Activated effector memory CD4-positive, alpha-beta T cell treated with anti-CD3 and anti-CD28 coated beads, Interleukin-2, amount 50 U/mL, for 16 hours (primary cell): ENCODE data around the gene BCAS1.

Experiments used
- DNase-seq: peaks from one replicate; pipeline ENCODE4 v3.0.0-alpha.2; 2020

The BCAS1 gene

GRCh38 chr20:53920647-53921245 is 149.6 kb downstream of the BCAS1 start:
- no peak for DNase-seq

- no peak for DNase-seq
Measured at GRCh38 chr20:53919886-53920285, 150.5 kb downstream of the BCAS1 start.

DNA sequence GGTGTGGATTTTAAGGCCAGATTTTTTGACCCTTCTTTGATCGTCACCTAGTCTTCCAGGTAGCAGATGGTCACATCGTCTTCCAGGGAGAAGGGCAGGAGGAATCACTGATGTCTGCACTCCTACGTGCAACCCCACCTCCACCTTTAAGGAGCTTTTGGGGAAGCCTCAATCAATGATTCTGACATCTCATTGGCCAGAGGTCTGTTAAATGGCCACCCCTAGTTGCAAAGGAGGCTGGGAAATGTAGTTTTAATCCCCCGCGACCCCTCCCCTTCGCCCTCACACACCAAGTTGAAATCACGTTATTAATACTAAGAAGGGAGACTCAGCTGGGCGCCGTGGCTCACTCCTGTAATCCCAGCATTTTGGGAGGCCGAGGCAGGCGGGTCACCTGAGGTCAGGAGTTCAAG is 151.4 kb downstream of the BCAS1 start:
- no peak for DNase-seq

DNA sequence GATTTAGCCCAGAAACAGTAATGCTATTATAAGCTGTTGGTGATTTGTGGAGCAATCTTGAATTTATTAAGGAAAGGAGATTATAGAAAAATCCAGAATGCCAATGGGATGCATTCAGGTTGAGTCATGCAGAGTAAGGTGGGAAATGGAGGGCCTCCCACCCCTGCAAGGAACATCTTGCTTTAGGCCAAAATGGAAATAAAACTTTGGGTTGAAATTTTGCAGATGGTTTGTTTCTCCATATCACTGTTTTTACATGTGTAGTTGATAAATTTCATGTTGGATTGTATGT is 152.4 kb downstream of the BCAS1 start:
- DNase-seq: no peak

- DNase-seq: no peak
Measured at GRCh38 chr20:53917145-53918019, 153.0 kb downstream of the BCAS1 start.

- no peak for DNase-seq
Measured at GRCh38 chr20:53916173-53916512, 154.3 kb downstream of the BCAS1 start.

DNA sequence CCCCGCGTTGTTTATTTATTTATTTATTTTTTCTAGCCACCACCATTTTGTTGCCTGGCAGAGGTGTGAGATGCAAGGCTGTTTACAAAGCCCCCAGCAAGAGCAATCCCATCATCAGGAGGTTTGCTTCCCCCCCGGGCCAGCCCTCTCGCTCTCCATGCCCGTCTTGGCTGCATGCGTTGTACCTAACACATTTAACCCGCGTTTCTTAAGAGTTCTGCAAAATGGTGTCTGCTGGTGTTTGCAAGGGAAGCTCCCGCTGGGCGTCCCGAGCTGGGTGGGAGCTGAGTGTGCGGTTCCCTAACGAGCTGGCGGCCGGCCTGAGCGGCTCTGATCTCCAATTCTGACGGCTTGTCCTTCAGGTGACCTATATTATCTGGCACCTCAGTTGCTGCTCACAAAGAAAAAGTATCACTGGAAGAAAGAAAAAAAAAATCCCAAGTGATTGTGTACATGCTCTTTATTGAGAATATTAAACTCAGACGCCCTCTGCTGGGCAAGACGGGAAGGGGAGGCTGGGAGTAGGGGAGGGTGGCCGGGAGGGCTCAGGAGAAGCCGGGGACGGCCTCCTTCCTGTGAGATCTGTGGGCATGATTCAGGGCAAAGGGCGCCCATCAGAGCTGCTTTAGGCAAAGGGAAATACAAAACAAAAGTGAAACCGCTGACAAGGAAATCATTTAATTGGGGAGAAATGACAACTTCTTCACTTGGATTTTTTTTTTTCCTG is 154.8 kb downstream of the BCAS1 start:
- peak; percentile 97 for DNase-seq

DNA sequence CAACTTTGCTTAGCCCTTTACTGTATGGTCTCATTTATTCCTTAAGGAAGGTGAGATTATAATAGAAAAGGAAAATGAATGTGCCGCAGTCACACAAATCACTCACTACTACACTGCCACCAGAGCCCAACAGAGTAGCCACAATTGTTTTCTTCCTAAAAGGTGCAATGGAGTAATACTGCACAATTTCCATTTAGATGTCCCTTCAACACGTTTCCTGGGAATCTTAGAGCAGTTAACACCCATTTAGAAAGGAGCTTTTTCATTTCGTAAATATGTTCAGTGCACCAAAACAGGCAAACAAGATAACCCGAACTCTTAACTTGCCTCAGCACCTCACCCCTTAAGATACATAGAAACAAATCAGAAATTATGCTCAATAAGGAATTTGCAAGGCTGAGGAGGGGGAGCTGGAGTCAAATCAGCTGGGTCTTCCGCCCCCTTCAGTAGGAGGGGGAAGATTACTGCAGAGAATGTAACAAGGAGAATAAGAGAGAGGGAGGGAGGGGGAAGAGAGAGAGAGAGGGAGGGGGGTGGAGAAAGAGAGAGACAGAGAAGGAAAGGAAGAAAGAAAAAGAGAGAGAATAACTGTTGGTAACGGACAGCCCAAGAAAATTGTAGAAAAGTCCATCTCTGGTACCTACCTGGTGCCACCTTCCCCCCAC is 155.5 kb downstream of the BCAS1 start:
- DNase-seq: no peak

DNA sequence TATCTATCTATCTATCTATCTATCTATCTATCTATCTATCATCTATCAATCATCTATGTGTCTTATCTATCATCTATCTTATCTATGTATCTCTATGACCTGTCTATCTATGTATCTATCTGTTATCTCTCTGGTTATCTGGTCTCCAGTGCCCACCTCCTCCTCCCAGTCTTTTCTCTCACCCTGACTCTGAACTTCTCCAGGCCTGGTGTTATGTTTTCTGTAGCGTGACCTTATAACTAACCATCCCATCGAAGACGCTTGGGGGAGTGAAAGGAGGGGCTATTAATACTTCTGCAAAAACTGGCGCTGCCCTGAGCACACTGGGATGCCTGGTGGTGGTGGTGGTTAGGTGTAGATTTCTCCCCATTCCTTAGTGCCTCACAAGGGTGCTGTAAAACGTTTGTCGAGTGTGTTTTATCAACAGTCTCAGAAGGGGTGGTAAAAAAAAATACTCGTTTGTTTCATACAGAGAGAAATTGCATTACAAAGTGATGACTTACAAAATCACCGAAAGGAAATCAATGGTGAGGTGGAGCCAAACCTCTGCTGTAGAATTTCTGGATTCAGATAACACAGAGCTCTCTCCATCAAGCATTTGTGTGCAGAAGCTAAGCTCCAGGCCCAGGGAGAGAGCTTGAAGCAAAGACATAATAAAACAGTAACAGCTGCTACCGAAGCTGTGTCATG is 156.2 kb downstream of the BCAS1 start:
- no peak for DNase-seq

DNA sequence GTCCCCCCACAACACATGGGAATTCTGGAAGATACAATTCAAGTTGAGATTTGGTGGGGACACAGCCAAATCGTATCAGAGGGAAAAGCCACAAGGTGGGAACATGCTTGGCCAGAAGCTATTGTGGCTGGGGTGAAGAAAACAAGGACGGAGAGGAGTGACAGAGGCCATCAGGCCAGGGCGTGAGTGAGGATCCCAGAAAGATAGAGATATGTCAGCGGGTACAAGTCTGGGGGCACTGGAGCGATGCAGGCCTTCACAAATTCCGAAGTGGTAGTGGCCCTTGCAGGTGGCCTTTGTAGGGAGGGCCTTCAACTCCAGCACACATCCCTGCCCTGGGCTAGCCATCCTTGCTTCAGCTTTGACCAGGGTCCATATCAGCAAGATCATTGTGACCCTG is 159.1 kb downstream of the BCAS1 start:
- no peak for DNase-seq

DNA sequence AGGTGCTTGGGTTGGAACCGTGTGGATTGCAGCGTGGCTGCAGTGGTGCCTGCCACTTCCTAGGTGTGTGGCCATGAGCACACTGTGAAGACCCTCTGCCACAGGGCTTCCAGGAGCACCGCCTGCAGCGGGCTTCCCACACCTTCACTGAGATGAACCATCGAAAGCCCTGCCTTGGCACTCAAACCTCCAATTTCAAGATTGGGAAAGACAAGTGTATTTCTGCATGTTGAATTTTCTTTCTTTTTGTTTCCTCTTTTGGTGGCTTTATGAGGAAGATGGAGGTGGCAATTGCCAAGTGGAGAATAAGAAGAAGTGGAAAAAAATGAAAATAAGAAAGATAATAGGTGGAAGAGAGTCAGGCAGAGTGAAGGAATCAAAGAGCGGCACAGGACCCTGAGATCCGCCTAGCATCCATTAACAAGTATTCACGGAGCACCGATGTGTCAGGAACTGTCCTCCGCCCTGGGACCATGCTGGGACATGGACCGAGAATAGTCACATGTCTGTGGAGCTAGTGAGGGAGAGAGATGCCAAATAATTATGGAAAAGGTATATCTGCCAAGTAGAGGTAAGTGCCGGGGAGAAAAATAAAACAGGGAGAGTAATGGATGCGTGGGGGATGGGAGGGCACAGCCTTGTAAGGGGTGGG is 159.9 kb downstream of the BCAS1 start:
- DNase-seq: no peak

- DNase-seq: no peak
Measured at GRCh38 chr20:53907968-53908751, 162.2 kb downstream of the BCAS1 start.

DNA sequence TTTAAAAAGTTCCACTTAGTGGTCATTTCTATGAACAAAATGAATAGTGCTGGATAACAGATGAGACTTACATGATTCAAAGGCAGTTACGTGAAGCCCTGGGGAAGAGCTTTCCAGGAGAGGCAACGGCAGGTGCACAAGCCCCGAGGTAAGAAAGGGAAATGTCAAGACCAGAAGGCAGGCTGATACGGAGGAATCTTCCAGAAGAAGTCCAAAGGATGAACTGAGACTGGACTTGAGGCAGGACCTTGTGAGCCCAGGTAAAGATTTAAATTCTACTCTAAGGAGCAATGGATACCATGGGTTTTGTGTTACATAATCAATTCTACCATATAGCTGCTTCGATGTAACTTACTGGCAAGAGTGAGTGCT is 164.6 kb downstream of the BCAS1 start:
- no peak for DNase-seq

DNA sequence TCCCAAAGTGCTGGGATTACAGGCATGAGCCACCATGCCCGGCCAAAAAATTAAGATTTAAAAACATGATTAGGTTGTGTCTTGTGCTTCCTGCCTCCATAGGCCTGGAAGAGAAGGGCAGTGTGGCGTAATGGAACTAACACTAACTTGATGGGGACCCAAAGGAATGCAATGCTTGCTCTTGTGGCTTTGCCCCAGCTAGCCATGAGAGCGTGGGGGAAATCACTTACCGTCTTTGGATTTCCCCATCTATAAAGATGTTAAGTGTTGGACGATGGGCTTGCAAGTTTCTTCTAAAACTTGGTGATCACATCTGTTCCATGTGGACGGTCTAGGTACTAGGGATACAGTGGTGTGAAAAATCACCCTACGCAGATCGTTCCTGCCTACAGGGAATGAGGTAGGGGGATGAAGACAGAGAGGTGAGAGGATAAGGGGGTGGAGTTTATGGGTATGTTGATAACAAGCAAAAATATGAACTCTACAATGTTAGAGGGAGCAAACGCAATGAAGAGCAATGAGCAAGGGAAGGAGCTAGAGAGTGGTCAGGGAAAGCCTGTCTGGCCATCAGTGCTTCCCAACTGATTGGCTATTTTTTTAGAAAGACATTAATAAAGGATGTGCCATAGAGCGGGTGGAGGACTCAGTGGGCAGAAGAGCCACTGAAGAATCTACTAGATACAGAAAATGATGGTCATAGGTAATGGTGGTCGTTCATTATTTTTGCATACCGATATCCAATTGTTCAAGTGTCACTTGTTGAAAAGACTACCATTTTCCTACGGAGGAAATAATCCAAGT is 165.2 kb downstream of the BCAS1 start:
- no peak for DNase-seq

DNA sequence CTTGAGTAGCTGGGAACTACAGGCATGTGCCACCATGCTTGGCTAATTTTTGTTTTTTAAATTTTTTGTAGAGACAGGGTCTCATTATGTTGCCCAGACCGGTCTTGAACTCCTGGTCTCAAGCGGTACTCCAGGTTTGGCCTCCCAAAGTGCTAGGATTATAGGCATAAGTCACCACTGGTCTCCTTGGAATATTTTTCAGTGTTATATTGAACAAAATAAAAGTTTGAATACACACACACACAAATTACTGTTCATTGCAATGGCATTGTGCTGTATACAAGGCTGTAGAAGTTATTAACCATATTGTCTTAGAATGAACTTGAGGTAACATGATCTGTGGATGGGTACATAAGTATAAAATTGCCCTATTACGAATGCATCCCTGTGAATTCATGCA is 166.1 kb downstream of the BCAS1 start:
- DNase-seq: peak; percentile 10

DNA sequence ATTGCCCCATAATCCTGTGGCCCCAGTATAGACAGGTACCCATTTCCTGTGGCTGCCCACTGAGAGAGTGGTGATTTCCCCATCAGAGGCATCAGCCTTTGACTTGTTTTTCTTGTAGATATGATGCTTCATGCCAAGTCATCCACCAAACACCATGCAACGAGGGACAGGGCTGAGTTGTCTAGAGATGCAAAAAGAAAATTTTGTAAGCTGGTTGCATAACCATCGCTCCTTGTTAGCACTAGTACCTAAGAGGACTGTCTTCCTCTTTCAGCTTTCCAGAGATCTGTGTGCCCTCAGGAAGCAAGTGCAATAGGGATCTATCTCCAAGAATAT is 166.8 kb downstream of the BCAS1 start:
- no peak for DNase-seq

DNA sequence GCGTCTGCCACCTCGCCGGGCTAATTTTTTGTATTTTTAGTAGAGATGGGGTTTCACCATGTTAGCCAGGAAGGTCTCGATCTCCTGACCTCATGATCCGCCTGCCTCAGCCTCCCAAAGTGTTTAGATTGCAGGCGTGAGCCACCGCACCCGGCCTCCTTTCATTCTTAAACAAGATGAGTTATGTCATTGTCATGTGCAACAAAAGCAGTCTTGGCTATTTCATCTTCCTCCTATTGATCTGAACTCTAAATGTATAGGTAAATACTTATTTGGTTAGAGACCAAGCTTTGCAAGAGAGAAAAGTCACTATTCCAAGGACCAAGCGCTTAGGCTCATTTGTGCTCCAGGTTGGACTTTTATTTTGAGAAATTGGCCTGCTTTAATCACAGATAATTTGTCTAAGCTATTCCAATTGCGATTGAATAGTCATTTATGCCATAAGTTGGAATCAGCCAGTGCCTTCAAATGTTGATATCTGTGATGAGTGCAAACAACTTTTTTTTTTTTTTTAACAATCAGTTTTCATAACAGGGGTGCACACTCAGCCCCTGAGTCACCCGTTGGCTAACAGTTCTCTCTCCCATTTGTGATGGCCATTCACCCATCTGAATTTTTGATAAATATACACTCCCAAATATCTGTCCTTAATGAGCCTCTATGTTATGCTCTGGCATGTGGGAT is 167.3 kb downstream of the BCAS1 start:
- no peak for DNase-seq

DNA sequence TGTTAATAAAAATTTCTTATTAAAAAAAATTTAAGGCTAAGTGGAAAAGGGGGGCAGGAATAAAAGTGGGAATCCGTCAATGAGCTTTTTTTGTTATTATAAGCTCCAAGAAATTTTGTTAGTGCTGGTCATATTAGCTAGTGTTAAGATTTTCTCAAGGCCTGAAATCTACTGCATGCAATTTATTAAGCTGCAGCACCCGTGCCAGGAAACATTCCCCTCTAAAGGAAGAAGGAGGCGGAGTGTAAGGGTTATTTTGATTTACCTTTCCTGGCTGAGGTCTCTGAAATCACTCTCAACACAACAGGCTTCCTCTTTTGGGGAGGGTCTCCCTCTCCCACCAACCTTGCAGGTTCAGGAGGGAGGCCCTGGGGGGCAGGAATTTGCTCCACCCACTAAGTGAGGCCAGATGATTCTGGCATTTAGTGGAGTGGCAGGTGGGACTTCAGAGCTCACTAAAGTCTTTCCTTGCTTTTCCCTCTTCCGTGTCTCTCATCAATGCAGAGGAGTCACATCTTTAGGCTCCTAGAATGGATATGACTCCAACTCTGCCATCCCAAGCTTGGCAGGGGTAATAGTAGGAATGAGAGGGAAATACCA is 168.8 kb downstream of the BCAS1 start:
- no peak for DNase-seq

GRCh38 chr20:53901064-53901463 is 169.3 kb downstream of the BCAS1 start:
- no peak for DNase-seq
